Measurements from ENCODE around the gene MPHOSPH9.
"Not testable (repeated sequence)": the region's sequence is repeated elsewhere in the genome, so short reads cannot be mapped to it uniquely, and the experiment has no call there.

MPHOSPH9 gene

GRCh38 chr12:123251403-123252076 is 18.6 kb upstream of the MPHOSPH9 start:
- Histone ChIP-seq H3K36me3 (ENCODE audit: control insufficient read depth, insufficient read depth, low read length) (peaks cover 13% of the 10 kb centered on the region), H3K9ac (ENCODE audit: low read length) (peak overlapping the region; percentile 38), H3K9me3 (ENCODE audit: control insufficient read depth, low read length) (no peaks in the 10 kb centered on the region), H3K4me3 (ENCODE audit: low read length) (no peak overlapping the region), H3K4me1 (ENCODE audit: control insufficient read depth, insufficient read depth, low read length) (peaks cover 33% of the 10 kb centered on the region), H3K27me3 (ENCODE audit: control insufficient read depth, insufficient read depth, low read length) (no peaks in the 10 kb centered on the region)

GRCh38 chr12:123250471-123251383 is 17.8 kb upstream of the MPHOSPH9 start:
- Histone ChIP-seq H3K4me3 (ENCODE audit: low read length) (no peak overlapping the region), H3K4me1 (ENCODE audit: control insufficient read depth, insufficient read depth, low read length) (peaks cover 33% of the 10 kb centered on the region), H3K9ac (ENCODE audit: low read length) (peak overlapping the region; percentile 38), H3K36me3 (ENCODE audit: control insufficient read depth, insufficient read depth, low read length) (peaks cover 13% of the 10 kb centered on the region), H3K9me3 (ENCODE audit: control insufficient read depth, low read length) (no peaks in the 10 kb centered on the region), H3K27me3 (ENCODE audit: control insufficient read depth, insufficient read depth, low read length) (no peaks in the 10 kb centered on the region)

GRCh38 chr12:123248996-123249741 is 16.2 kb upstream of the MPHOSPH9 start:
- not testable (repeated sequence) for H3K9me3 ChIP-seq (ENCODE audit: control insufficient read depth, low read length); H3K9ac ChIP-seq (ENCODE audit: low read length); H3K36me3 ChIP-seq (ENCODE audit: control insufficient read depth, insufficient read depth, low read length); H3K27me3 ChIP-seq (ENCODE audit: control insufficient read depth, insufficient read depth, low read length); H3K4me3 ChIP-seq (ENCODE audit: low read length)
- peaks cover 30% of the 10 kb centered on the region for H3K4me1 ChIP-seq (ENCODE audit: control insufficient read depth, insufficient read depth, low read length)

- H3K4me3 ChIP-seq (ENCODE audit: low read length); H3K9ac ChIP-seq (ENCODE audit: low read length); H3K27me3 ChIP-seq (ENCODE audit: control insufficient read depth, insufficient read depth, low read length); H3K9me3 ChIP-seq (ENCODE audit: control insufficient read depth, low read length); H3K36me3 ChIP-seq (ENCODE audit: control insufficient read depth, insufficient read depth, low read length): not testable (repeated sequence)
- H3K4me1 ChIP-seq (ENCODE audit: control insufficient read depth, insufficient read depth, low read length), result peaks cover 23% of the 10 kb centered on the region
Measured at GRCh38 chr12:123248129-123248528, 15.2 kb upstream of the MPHOSPH9 start.

GRCh38 chr12:123245678-123246077 is 12.7 kb upstream of the MPHOSPH9 start:
- Histone ChIP-seq H3K9me3 (ENCODE audit: control insufficient read depth, low read length) (no peaks in the 10 kb centered on the region), H3K4me3 (ENCODE audit: low read length) (no peak overlapping the region), H3K9ac (ENCODE audit: low read length) (no peak overlapping the region), H3K4me1 (ENCODE audit: control insufficient read depth, insufficient read depth, low read length) (peaks cover 5% of the 10 kb centered on the region), H3K27me3 (ENCODE audit: control insufficient read depth, insufficient read depth, low read length) (no peaks in the 10 kb centered on the region), H3K36me3 (ENCODE audit: control insufficient read depth, insufficient read depth, low read length) (no peaks in the 10 kb centered on the region)

GRCh38 chr12:123243671-123244262 is 10.8 kb upstream of the MPHOSPH9 start:
- H3K4me1 ChIP-seq (ENCODE audit: control insufficient read depth, insufficient read depth, low read length), result no peaks in the 10 kb centered on the region
- no peaks in the 10 kb centered on the region for H3K36me3 ChIP-seq (ENCODE audit: control insufficient read depth, insufficient read depth, low read length)
- no peaks in the 10 kb centered on the region for H3K9me3 ChIP-seq (ENCODE audit: control insufficient read depth, low read length)
- no peak overlapping the region for H3K4me3 ChIP-seq (ENCODE audit: low read length)
- no peaks in the 10 kb centered on the region for H3K27me3 ChIP-seq (ENCODE audit: control insufficient read depth, insufficient read depth, low read length)
- no peak overlapping the region for H3K9ac ChIP-seq (ENCODE audit: low read length)

GRCh38 chr12:123242116-123242904 is 9.4 kb upstream of the MPHOSPH9 start:
- Histone ChIP-seq H3K9me3 (ENCODE audit: control insufficient read depth, low read length) (no peaks in the 10 kb centered on the region), H3K9ac (ENCODE audit: low read length) (peak overlapping the region; percentile 34), H3K36me3 (ENCODE audit: control insufficient read depth, insufficient read depth, low read length) (no peaks in the 10 kb centered on the region), H3K4me3 (ENCODE audit: low read length) (no peak overlapping the region), H3K27me3 (ENCODE audit: control insufficient read depth, insufficient read depth, low read length) (no peaks in the 10 kb centered on the region), H3K4me1 (ENCODE audit: control insufficient read depth, insufficient read depth, low read length) (peaks cover 6% of the 10 kb centered on the region)

- H3K9me3 ChIP-seq (ENCODE audit: control insufficient read depth, low read length), result no peaks in the 10 kb centered on the region
- H3K9ac ChIP-seq (ENCODE audit: low read length), result no peak overlapping the region
- H3K4me3 ChIP-seq (ENCODE audit: low read length), result no peak overlapping the region
- no peaks in the 10 kb centered on the region for H3K27me3 ChIP-seq (ENCODE audit: control insufficient read depth, insufficient read depth, low read length)
- no peaks in the 10 kb centered on the region for H3K36me3 ChIP-seq (ENCODE audit: control insufficient read depth, insufficient read depth, low read length)
- peaks cover 6% of the 10 kb centered on the region for H3K4me1 ChIP-seq (ENCODE audit: control insufficient read depth, insufficient read depth, low read length)
Measured at GRCh38 chr12:123238961-123239360, 6.0 kb upstream of the MPHOSPH9 start.

GRCh38 chr12:123238330-123238682 is 5.4 kb upstream of the MPHOSPH9 start:
- no peaks in the 10 kb centered on the region for H3K36me3 ChIP-seq (ENCODE audit: control insufficient read depth, insufficient read depth, low read length)
- no peaks in the 10 kb centered on the region for H3K9me3 ChIP-seq (ENCODE audit: control insufficient read depth, low read length)
- H3K9ac ChIP-seq (ENCODE audit: low read length), result no peak overlapping the region
- H3K4me1 ChIP-seq (ENCODE audit: control insufficient read depth, insufficient read depth, low read length), result peaks cover 6% of the 10 kb centered on the region
- no peak overlapping the region for H3K4me3 ChIP-seq (ENCODE audit: low read length)
- no peaks in the 10 kb centered on the region for H3K27me3 ChIP-seq (ENCODE audit: control insufficient read depth, insufficient read depth, low read length)

- Histone ChIP-seq H3K9me3 (ENCODE audit: control insufficient read depth, low read length) (no peaks in the 10 kb centered on the region), H3K4me3 (ENCODE audit: low read length) (no peak overlapping the region), H3K9ac (ENCODE audit: low read length) (no peak overlapping the region), H3K27me3 (ENCODE audit: control insufficient read depth, insufficient read depth, low read length) (no peaks in the 10 kb centered on the region), H3K4me1 (ENCODE audit: control insufficient read depth, insufficient read depth, low read length) (peaks cover 6% of the 10 kb centered on the region), H3K36me3 (ENCODE audit: control insufficient read depth, insufficient read depth, low read length) (no peaks in the 10 kb centered on the region)
Measured at GRCh38 chr12:123237646-123238329, 4.8 kb upstream of the MPHOSPH9 start.

Data from mucosa of stomach (tissue), 1 donor.